Ishikawa (cell line): Measurements from ENCODE around the gene NEAT1.

Source experiments
- CEBPB ChIP-seq: IDR thresholded peaks from 2 replicates; pipeline ENCODE4 v1.6.1; 2012
- CREB1 ChIP-seq: IDR thresholded peaks from 2 replicates; pipeline ENCODE4 v1.6.1; 2012; ENCODE audit warnings: low read depth
- EGR1 ChIP-seq: IDR thresholded peaks from 2 replicates; pipeline ENCODE4 v1.6.1; 2012
- EP300 ChIP-seq: IDR thresholded peaks from 2 replicates; pipeline ENCODE4 v1.6.1; 2012; ENCODE audit warnings: borderline replicate concordance
- FOXM1 ChIP-seq: IDR thresholded peaks from 2 replicates; pipeline ENCODE4 v1.6.1; 2012; ENCODE audit warnings: low read depth, borderline replicate concordance
- MAX ChIP-seq: IDR thresholded peaks from 2 replicates; pipeline ENCODE4 v1.6.1; 2012
- NFIC ChIP-seq: IDR thresholded peaks from 2 replicates; pipeline ENCODE4 v1.6.1; 2012
- RAD21 ChIP-seq: IDR thresholded peaks from 2 replicates; pipeline ENCODE4 v1.6.1; 2012; ENCODE audit warnings: low read depth
- REST ChIP-seq: IDR thresholded peaks from 2 replicates; pipeline ENCODE4 v1.6.1; 2012; ENCODE audit warnings: low read depth, mild to moderate bottlenecking
- TAF1 ChIP-seq: IDR thresholded peaks from 2 replicates; pipeline ENCODE4 v1.6.1; 2012; ENCODE audit warnings: low read depth, mild to moderate bottlenecking
- TCF12 ChIP-seq: IDR thresholded peaks from 2 replicates; pipeline ENCODE4 v1.6.1; 2012; ENCODE audit warnings: low read depth
- TEAD4 ChIP-seq: IDR thresholded peaks from 2 replicates; pipeline ENCODE4 v1.6.1; 2012
- USF1 ChIP-seq: IDR thresholded peaks from 2 replicates; pipeline ENCODE4 v1.6.1; 2012
- YY1 ChIP-seq: IDR thresholded peaks from 2 replicates; pipeline ENCODE4 v1.6.1; 2012; ENCODE audit warnings: low read depth
- ZBTB7A ChIP-seq: IDR thresholded peaks from 2 replicates; pipeline ENCODE4 v1.6.1; 2012; ENCODE audit warnings: low read depth

The NEAT1 gene

GRCh38 chr11:65434667-65435410, 12.2 kb downstream of the NEAT1 start:
- no peak for TF ChIP-seq ZBTB7A
- no peak for TF ChIP-seq NFIC
- no peak for TF ChIP-seq YY1
- no peak for TF ChIP-seq MAX
- TF ChIP-seq CREB1, result no peak

GRCh38 chr11:65435411-65435931, 12.9 kb downstream of the NEAT1 start:
- TF ChIP-seq TCF12, result no peak
- TF ChIP-seq MAX, result no peak
- TF ChIP-seq EGR1, result no peak
- TF ChIP-seq TEAD4, result no peak
- no peak for TF ChIP-seq RAD21
- TF ChIP-seq CREB1, result no peak
- TF ChIP-seq TAF1, result no peak
- TF ChIP-seq FOXM1, result no peak
- no peak for TF ChIP-seq NFIC

GRCh38 chr11:65435981-65436411, 13.4 kb downstream of the NEAT1 start:
- TF ChIP-seq CEBPB, result no peak
- no peak for TF ChIP-seq NFIC
- TF ChIP-seq EGR1, result no peak
- no peak for TF ChIP-seq FOXM1
- TF ChIP-seq CREB1, result no peak
- no peak for TF ChIP-seq MAX
- no peak for TF ChIP-seq ZBTB7A
- no peak for TF ChIP-seq USF1
- TF ChIP-seq YY1, result no peak
- TF ChIP-seq TAF1, result no peak
- TF ChIP-seq RAD21, result no peak
- TF ChIP-seq EP300, result no peak
- no peak for TF ChIP-seq TEAD4
- no peak for TF ChIP-seq TCF12
- TF ChIP-seq REST, result no peak

GRCh38 chr11:65436412-65437032, 13.9 kb downstream of the NEAT1 start:
- TF ChIP-seq TCF12, result no peak
- TF ChIP-seq TEAD4, result no peak
- no peak for TF ChIP-seq MAX
- no peak for TF ChIP-seq YY1
- no peak for TF ChIP-seq TAF1
- TF ChIP-seq CEBPB, result no peak
- no peak for TF ChIP-seq ZBTB7A
- TF ChIP-seq FOXM1, result no peak
- no peak for TF ChIP-seq REST

- TF ChIP-seq FOXM1 (no peak), EP300 (no peak), USF1 (no peak)
These were observed 15.0 kb downstream of the NEAT1 start for GRCh38 chr11:65437436-65438227.
